Fibroblast of skin of back (primary cell): Measurements from ENCODE around the gene PRLR.
A peak's percentile ranks its signal among the peaks of the same experiment; 100 is the strongest.

Experiments
- DNase-seq: peaks from one replicate; pipeline ENCODE4 v3.0.0-alpha.2; 2013

PRLR gene

GRCh38 chr5:35233601-35234000 lies 3.3 kb upstream of the PRLR start:
- no peak for DNase-seq

DNA sequence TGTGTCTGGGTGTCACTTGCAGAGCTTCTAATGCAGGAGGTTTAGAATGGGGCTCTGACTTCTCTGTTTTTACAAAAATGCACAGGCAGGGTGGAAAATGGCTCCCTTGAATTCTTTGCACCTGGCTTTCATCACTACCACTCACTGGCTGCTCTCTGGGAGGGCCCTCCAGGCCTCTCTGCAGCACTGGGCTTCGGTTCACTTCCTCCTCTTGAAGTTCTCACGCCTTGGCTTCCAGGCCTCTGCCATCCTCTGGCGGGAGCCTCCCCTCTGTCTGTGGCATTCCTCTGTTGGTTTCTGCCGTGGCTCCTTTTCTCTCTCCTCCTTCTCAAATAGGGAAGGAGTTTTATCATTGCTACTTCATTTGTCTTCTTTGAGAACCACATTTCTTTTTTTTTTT lies 2.8 kb upstream of the PRLR start:
- DNase-seq, result no peak

GRCh38 chr5:35232124-35232523 lies 1.8 kb upstream of the PRLR start:
- DNase-seq, result no peak

DNA sequence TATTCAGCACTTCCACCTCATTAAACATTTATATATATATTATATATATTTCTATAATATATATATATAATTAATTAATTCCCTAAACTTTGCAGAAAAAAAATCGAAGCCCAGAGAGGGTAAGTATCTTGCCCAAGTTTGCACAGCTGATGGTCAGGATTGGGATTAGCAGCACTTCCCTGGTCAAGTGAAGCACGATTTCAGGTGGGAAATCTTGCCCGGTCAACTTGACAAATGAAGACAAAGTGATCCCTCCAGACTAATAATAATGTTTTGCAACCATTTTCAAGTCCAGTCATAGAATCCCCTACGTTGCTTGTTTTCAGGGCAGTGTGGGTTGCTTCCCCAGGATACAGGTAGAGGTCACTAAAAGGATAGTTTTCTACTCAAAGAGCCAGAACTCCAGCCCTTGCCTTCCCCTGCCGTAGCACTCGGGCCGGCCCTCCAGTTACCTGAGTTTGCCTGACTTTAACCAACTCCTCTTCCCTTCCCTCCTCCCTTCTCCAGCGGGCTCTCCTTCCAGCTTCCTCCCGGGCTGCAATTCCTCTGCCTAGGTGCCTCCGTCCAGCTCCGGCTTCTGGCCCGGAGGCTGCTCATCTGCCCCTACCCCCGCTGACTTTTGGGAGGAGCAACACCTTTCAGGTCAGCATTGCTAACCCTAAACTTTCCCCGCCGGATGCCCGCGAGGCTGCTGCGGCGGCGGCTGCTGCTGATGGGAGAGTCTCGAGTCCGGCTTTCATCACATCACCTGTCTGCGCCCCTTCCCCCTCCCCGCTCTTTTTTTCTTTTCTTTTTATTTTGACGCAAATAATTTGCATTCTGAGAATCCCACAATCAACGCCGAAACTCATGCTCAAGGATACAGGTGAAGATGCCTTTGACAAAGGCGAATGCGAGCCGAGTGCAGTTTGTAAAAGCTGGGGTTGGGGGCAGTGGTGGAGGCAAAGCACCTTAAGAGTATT lies 930 bp downstream of the PRLR start:
- no peak for DNase-seq

DNA sequence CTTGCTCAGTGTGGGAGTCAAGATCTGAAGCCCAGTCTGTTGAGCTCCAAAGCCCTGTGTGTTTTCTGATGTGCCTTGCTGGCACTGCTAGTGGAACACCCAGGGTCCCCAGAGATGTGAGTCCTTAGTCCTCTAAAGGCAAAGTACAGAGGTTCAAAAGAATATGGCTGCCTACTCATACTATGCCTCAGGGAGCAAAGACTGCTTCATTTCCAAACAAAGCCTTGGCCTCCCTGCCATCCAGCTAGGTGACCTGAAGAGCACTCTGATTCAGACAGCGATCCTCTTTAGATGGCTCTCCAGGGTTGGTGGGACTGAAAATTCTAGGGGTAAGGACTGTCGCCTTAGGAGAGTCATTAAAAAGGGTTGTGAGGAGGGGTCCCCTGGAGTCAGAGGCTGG lies 2.0 kb downstream of the PRLR start:
- no peak for DNase-seq

DNA sequence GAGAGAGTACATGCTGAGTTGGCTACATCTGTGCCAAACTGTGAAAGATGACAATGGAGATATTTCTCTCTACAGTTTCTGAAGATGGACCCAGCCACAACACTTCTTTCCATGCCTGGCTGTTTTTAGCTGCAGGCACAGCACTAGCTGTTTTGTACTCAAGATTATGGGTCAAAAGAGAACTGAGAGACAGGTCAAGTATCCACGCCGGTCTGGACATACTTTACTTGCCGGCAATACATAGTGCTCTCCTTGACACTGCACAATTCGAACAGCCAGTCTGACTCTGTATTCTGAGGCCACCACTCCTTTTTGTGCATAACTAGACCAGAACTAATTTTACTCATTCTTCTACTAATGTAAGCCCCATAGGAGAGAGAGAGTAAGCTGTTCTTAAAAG lies 2.6 kb downstream of the PRLR start:
- DNase-seq, result no peak

GRCh38 chr5:35223787-35224395 lies 6.4 kb downstream of the PRLR start:
- DNase-seq, result no peak

DNA sequence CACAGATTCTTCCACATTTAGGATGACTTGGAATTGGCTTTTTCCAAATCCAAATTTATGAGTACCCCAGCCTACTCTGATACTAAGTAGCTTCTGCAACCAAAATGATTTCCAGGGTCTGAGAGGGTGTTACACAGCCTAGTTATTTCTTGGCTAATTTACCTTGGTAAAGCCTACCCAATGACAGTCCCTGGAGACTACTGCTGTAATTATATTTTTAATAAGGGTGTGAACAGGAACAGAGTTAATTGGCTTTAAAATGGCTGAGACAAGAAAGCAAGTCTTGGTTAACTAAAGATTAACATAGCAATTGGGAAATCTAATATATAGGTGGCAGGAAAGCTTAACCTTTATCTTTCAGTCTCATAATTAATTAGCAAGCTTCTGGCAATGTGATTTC lies 9.3 kb downstream of the PRLR start:
- DNase-seq, result no peak

DNA sequence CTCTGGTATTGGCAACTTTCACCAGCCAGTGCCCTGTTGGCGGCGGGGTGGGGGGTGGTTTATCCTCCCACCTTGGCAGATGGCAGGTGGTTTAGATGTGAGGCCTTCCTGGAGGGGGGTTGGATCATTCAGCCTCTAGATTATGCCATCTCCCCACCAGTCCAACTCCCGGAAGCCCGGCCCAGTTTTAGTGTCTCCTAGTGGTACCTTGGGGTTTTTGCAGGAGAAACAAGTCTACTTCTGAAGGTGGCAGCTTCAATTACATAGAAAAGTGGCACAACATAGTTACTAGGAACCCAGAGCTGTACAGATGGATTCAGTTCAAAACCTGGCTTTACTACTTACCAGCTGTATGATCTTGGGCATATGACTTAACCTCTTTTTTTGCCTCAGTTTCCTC lies 11.3 kb downstream of the PRLR start:
- no peak for DNase-seq

DNA sequence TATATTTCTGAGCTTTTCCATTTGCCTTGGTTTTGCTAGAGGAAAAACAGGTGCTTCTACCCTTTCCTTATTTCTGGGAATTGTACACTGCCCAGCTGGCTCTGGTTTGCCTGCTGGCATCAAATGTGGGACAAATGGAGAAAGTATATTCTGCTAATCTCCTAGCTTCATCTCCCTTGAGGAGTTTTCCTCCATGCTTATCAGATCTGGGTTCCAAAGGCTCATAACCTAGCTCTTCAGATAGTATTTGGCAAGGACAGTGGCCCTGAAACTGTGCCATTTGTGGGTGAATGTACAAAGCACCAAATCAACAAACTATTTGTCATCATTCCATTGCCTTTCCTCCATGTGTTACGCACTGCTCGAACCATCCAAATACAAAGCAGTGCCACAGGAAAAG lies 16.2 kb downstream of the PRLR start:
- no peak for DNase-seq

DNA sequence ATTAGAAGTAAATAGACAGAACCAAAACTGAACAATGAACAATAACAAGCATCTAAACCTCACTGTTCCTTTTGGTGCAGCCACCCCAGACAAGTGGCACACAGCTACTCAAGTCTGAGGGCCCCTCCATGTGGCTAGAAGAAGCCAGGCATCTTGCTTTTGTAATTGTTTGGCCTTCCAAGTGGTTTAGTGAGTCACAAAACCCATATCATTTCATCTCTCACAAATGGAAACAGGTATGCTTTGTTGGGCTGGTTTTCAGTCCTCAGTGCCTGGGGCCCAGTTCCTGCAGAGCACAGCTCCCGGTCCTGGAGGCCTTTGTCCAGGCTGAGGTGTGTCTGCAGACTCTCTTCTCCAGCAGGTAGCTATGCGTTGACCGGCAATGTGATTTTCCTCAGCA lies 16.7 kb downstream of the PRLR start:
- no peak for DNase-seq

DNA sequence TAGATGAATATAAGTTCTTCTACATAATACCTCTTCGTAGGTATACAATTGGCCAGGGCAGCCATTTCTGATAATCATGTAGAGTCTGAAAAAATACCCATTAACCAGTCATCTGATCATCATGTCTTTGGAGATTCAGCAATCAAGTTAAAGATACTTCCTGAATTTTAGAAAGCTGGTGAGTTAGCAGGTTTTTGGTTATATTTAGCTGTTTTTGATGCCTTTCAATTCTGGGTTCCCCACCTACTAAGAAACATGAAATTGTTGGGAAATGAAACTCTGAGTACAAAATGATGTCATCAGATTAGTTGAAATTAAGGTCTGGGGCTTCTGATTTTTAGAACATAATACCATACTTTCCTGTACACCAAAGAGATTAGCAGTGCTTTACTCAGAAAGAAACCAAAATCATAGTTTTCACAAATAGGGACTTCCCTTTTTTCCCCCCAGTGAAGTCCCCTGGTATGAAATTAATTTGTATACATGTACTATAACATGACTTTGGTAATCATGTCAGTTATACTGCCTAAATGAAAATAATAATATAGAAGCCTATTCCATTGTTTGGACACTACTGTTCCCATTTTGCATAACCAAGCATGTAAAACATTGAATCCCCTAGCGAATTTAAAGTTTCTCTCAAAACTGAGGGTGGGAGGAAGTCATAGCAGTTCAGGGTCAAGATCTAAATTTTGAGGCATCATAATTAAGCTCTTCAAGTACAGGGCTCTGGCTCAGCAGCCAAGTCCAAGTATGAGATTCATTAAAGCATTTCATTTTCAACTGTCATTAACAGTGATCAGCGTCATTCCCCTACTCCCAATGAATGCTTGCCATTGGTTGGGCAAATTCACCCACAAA lies 17.9 kb downstream of the PRLR start:
- DNase-seq, result no peak

GRCh38 chr5:35209862-35210261 lies 20.4 kb downstream of the PRLR start:
- DNase-seq, result no peak

DNA sequence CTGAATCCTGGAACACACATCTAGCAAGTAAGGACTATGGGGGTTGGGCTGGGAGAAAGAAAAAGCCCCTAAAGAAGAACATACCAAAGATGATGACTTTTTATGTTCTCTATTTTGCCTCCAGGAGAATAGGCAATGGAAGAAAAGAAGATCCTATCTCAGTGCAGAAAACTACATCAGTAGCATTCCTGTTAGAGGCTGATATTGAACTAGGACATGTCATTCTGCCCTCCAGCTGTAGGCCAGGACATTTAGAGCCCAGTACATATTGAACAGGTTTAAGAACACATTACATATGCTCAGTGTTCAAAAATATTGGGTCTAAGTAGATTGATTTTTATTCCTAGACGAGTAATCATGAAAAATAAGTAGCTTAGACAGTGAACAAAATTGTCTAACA lies 24.7 kb downstream of the PRLR start:
- no peak for DNase-seq

DNA sequence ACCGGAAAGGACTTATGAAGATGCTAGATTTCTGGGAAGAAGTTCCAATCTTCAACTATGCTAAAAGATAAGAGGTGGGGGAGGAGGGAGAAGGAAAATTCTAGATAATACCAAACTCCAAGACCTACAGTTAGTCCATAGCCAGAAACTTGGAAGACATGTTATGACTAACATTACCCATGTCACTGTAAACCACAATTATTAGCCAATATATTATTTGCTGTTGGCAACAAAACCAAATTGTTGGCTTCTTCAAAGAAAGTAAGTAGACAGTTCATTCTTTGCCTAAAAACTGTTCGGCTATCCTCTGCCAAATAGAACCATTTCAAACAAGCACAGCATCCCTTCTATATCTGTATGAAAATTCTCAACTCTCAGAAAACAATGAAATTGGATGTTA lies 25.1 kb downstream of the PRLR start:
- DNase-seq, result no peak

DNA sequence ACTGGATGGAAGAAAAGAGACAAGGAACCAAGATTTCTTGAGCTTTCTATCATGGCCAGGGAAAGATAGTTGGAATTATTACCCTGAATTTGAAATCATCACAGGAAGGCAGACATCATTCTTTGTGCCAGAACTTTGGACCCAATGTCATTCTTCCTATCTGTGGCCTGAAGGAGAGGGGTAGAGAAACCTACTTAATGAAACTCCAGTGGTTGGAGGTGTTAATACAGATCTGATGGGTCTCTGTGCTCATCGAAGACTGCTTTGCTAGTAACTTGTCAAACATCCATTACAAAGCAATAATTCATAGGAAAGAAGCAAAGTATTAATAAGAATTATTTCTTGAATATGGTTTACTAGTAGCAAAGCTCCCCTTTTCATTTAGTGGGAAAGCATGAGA lies 26.9 kb downstream of the PRLR start:
- no peak for DNase-seq

- peak; percentile 64 for DNase-seq
These were observed 27.8 kb downstream of the PRLR start for GRCh38 chr5:35202319-35203111.

- no peak for DNase-seq
These were observed 29.0 kb downstream of the PRLR start for GRCh38 chr5:35201291-35201690.

GRCh38 chr5:35199886-35200285 lies 30.4 kb downstream of the PRLR start:
- DNase-seq, result no peak

DNA sequence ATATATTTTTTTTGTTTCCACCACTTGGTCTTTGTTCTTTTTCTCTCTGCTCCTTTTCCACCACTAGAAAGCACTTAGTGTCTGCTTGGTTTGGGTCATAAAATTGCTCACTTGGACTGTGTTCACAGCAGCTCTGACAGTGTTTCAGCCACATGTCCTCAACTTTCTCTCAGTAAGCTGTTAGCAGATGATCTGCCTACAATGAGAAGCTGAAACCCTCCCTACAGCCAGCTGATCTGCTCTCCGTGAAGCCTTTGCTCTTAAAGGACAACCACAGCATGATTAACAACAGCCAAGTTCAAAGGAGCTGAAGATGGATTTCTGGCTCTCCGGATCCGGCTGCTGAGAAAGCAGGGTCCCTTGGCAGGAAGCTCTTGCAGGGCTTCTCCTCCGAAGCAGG lies 31.6 kb downstream of the PRLR start:
- DNase-seq, result peak; percentile 2

GRCh38 chr5:35198075-35198474 lies 32.2 kb downstream of the PRLR start:
- peak; percentile 86 for DNase-seq

GRCh38 chr5:35197351-35197750 lies 32.9 kb downstream of the PRLR start:
- DNase-seq, result no peak
